Astrocyte of the spinal cord (primary cell): Measurements from ENCODE around the gene FGF21.
"Not testable (repeated sequence)": the region's sequence is repeated elsewhere in the genome, so short reads cannot be mapped to it uniquely, and the experiment has no call there.

Experiments
- DNase-seq: peaks from one replicate; pipeline ENCODE4 v3.0.0; 2011; ENCODE audit warnings: low read depth, low spot score
- H3K4me3 ChIP-seq: 2 replicates; pipeline ENCODE4 v1.5.1; 2011; ENCODE audit warnings: low read depth, mild to moderate bottlenecking, low read length, moderate library complexity
- CTCF ChIP-seq: IDR thresholded peaks from 2 replicates; pipeline ENCODE4 v1.5.1; 2012; ENCODE audit warnings: low read depth, mild to moderate bottlenecking, low read length, inconsistent platforms
- in situ Hi-C: cut with HindIII; loops from 2 replicates; pipeline ENCODE4 v1.10.0; 2017; ENCODE audit warnings: low sequenced_read_pairs

Gene FGF21

GRCh38 chr19:48777139-48777538, 21.8 kb downstream of the FGF21 start:
- in situ Hi-C loops = no loop called here

GRCh38 chr19:48777720-48778119, 22.4 kb downstream of the FGF21 start:
- in situ Hi-C loops = no loop called here
- no peak for TF ChIP-seq CTCF
- no peak overlapping the region for H3K4me3 ChIP-seq
- no peak for DNase-seq

More at GRCh38 chr19:48777139-48777538, 21.8 kb downstream of the FGF21 start:
- H3K4me3 ChIP-seq = no peak overlapping the region
- TF ChIP-seq CTCF = no peak
- no peak for DNase-seq

GRCh38 chr19:48779636-48780035, 24.3 kb downstream of the FGF21 start:
- TF ChIP-seq CTCF = no peak
- no peak for DNase-seq
- in situ Hi-C loops = no loop called here
- no peak overlapping the region for H3K4me3 ChIP-seq

GRCh38 chr19:48780631-48781391, 25.5 kb downstream of the FGF21 start:
- no peak for DNase-seq
- in situ Hi-C loops = no loop called here
- no peak overlapping the region for H3K4me3 ChIP-seq
- no peak for TF ChIP-seq CTCF

GRCh38 chr19:48784527-48784926, 29.2 kb downstream of the FGF21 start:
- H3K4me3 ChIP-seq = no peak overlapping the region
- no peak for TF ChIP-seq CTCF
- DNase-seq = no peak
- in situ Hi-C loops = no loop called here

GRCh38 chr19:48786422-48786821, 31.1 kb downstream of the FGF21 start:
- DNase-seq, H3K4me3 ChIP-seq, in situ Hi-C loops: not testable (repeated sequence)

- in situ Hi-C loops = not testable (repeated sequence)
Observed at GRCh38 chr19:48787331-48787730, 32.0 kb downstream of the FGF21 start.

More at GRCh38 chr19:48787331-48787730, 32.0 kb downstream of the FGF21 start:
- not testable (repeated sequence) for H3K4me3 ChIP-seq, DNase-seq
